Lower leg skin (tissue), 4 donors: ENCODE data around the gene SLC43A1. TPM values are rescaled to one million over a fixed set of nuclear protein-coding genes. Genes with fewer than 3 reads are reported as not detected.

ENCODE experiments used
- DNase-seq, 2 donors: peaks; one replicate each; pipeline ENCODE4 v3.0.0-alpha.2; 2019; ENCODE audit warnings: low spot score in 2 of 2
- H3K4me3 ChIP-seq: fragments of 200-600 bp; sonication (generic); 2 replicates; pipeline ENCODE4 v1.5.1; 2017; ENCODE audit warnings: mild to moderate bottlenecking, low read depth; ENCODE audit not compliant: poor library complexity, severe bottlenecking
- CTCF ChIP-seq, 3 donors: fragments of 450-650 bp; IDR thresholded peaks; one replicate each; pipeline ENCODE4 v1.5.1; 2016; ENCODE audit warnings: antibody characterized with exemption in 3 of 3, mild to moderate bottlenecking in 3 of 3, moderate library complexity in 2 of 3
- POLR2A ChIP-seq, 2 donors: fragments of 450-650 bp; IDR thresholded peaks; one replicate each; pipeline ENCODE4 v1.6.1; 2016 to 2017; ENCODE audit warnings: antibody characterized with exemption in 2 of 2, mild to moderate bottlenecking in 1 of 2, moderate library complexity in 1 of 2
- WGBS, 2 donors: methylation state at CpG; one replicate each; pipeline ENCODE4 v1.1.5; 2018; 5-methylcytosine and 5-hydroxymethylcytosine counted together
- intact Hi-C: fragments of 100-400 bp; cut with DNase I; formaldehyde crosslinking; loops from one replicate; pipeline ENCODE4 v1.15.0; 2023; ENCODE audit warnings: low total_unique reads
- total RNA-seq, 4 donors: library from RNA; depleted of rRNA; stranded (reverse); fragments of >200 nt; gene quantifications; one replicate each; pipeline ENCODE4 v1.1.0, GENCODE V29; 2016

The SLC43A1 gene
- total RNA-seq, 4 donors from 2014 or later = 15.9 to 20.2 (median 18.3) TPM

GRCh38 chr11:57473285-57473841 is 42.1 kb downstream of the SLC43A1 start:
- no peak for DNase-seq
- WGBS, 2 donors = 55 to 65% methylated on average over 6 of the region's 6 CpGs
- H3K4me3 ChIP-seq = no peak overlapping the region
- intact Hi-C loops = no loop called here
- TF ChIP-seq POLR2A (IDR thresholded peaks at IDR 0.05) = no peak
- TF ChIP-seq CTCF (IDR thresholded peaks at IDR 0.05) = no peak

GRCh38 chr11:57471496-57471895 is 44.0 kb downstream of the SLC43A1 start:
- H3K4me3 ChIP-seq = no peak overlapping the region

GRCh38 chr11:57469268-57469667 is 46.2 kb downstream of the SLC43A1 start:
- no peak overlapping the region for H3K4me3 ChIP-seq
- TF ChIP-seq CTCF (IDR thresholded peaks at IDR 0.05) (no peak), POLR2A (IDR thresholded peaks at IDR 0.05) (no peak)
- intact Hi-C loops = no loop called here
- no peak for DNase-seq
- 87 to 90% methylated on average over 5 of the region's 5 CpGs for WGBS, 2 donors

More at GRCh38 chr11:57471496-57471895, 44.0 kb downstream of the SLC43A1 start:
- TF ChIP-seq POLR2A (IDR thresholded peaks at IDR 0.05) = no peak
- TF ChIP-seq CTCF (IDR thresholded peaks at IDR 0.05) = no peak
- no peak for DNase-seq
- WGBS, 2 donors = 88 to 100% methylated on average over 3 of the region's 3 CpGs
- intact Hi-C loops = no loop called here

GRCh38 chr11:57468276-57468675 is 47.2 kb downstream of the SLC43A1 start:
- 82 to 86% methylated on average over 4 of the region's 4 CpGs for WGBS, 2 donors
- no peak for DNase-seq
- H3K4me3 ChIP-seq = no peak overlapping the region
- intact Hi-C loops = no loop called here
- no peak for TF ChIP-seq POLR2A (IDR thresholded peaks at IDR 0.05)
- TF ChIP-seq CTCF (IDR thresholded peaks at IDR 0.05) = no peak

- 83 to 84% methylated on average over 23 of the region's 23 CpGs for WGBS, 2 donors
- no peak for DNase-seq
- intact Hi-C loops = no loop called here
- TF ChIP-seq CTCF (IDR thresholded peaks at IDR 0.05) (no peak), POLR2A (IDR thresholded peaks at IDR 0.05) (no peak)
- no peak overlapping the region for H3K4me3 ChIP-seq
Measured at GRCh38 chr11:57467508-57468157, 47.9 kb downstream of the SLC43A1 start.
